Measurements from ENCODE around the gene GK2. TPM values are rescaled to one million over a fixed set of nuclear protein-coding genes. Genes with fewer than 3 reads are reported as not detected.

GK2 gene
- total RNA-seq (not detected), polyA plus RNA-seq (not detected)

DNA sequence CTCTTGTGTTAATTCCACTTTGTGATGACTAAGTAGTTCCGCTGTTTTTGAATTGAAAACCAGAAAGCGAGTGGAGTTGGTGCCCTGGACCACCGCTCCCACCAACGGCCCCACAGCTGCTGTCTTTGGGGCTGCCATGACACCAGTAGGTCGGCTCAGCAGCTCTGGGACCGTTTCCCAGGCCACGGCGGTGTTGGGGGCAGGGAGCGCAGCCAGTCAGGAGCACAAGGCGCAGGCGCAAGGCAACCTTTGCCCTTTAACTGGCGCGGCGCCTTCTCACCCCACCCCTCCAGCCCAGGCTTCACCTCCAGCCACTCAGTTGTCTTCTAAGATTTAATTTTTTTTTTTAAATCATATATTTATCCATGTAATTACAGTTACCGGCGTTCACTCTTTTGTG, at the start of gene GK2:
TSS of gene GK2 (minus strand) at position 166 of the 400 bp plus-strand sequence. CDS start at position 138, 28 bp downstream.
- no peak within 1 kb of the TSS for H3K27ac ChIP-seq (ENCODE audit: low read depth)
- H3K4me1 ChIP-seq (ENCODE audit: insufficient read depth), result no peaks in the 10 kb centered on the region
- no peak within 1 kb of the TSS for H3K4me3 ChIP-seq (ENCODE audit: low read depth, low read length)
- no peaks in the 10 kb centered on the region for H3K36me3 ChIP-seq (ENCODE audit: insufficient read depth)
- WGBS, result 96% methylated on average over 16 of the region's 16 CpGs
- DNase-seq (ENCODE audit: extremely low spot score), result no peak

DNA sequence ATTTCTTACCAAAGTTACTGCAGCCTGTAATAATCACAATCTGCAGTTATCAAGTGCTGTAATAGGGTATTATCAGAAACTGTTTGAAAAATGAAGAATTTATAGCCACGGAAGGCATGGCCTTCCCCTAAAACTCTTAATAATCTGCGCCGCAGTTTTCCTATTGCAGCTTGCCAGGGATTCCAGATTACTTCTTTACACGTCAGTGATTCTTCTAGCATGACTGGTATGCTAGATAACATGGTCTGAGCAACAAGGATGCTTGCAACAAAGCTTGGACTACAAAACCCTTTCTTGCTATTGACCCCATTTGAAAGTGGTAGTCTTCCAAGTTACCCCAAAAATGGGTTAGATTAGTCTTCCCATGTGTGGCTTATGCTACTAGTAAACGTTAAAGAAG, 47.2 kb upstream of the GK2 start:
- 42% methylated on average over 5 of the region's 5 CpGs for WGBS

DNA sequence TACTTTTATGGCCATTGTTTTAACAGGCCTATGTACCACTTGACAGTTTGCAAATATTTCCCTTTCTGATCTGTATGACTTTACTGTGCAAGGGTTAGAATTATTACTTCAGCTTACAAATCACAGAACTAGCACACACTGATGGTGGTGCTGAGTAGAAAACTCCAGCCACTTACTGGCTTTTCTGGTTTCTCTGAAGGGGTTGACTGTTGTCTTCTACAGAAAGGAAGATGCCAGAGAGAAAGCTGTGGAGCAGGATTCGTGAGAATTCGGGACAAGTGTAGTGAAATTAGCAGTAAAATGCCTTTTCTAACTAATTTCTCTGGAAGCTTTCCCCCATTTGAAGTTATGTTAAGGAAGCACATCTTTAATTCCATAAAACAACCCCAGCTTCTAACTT, 46.6 kb upstream of the GK2 start:
- no peak for DNase-seq (ENCODE audit: extremely low spot score)
- Histone ChIP-seq H3K36me3 (ENCODE audit: insufficient read depth) (no peaks in the 10 kb centered on the region), H3K27ac (ENCODE audit: low read depth) (no peak overlapping the region), H3K4me3 (ENCODE audit: low read depth, low read length) (no peak overlapping the region), H3K4me1 (ENCODE audit: insufficient read depth) (no peaks in the 10 kb centered on the region)
- WGBS, result 86% methylated on average over 2 of the region's 2 CpGs

More for the DNA sequence above, 47.2 kb upstream of the GK2 start:
- no peak for DNase-seq (ENCODE audit: extremely low spot score)
- Histone ChIP-seq H3K27ac (ENCODE audit: low read depth) (no peak overlapping the region), H3K36me3 (ENCODE audit: insufficient read depth) (no peaks in the 10 kb centered on the region), H3K4me3 (ENCODE audit: low read depth, low read length) (no peak overlapping the region), H3K4me1 (ENCODE audit: insufficient read depth) (no peaks in the 10 kb centered on the region)

DNA sequence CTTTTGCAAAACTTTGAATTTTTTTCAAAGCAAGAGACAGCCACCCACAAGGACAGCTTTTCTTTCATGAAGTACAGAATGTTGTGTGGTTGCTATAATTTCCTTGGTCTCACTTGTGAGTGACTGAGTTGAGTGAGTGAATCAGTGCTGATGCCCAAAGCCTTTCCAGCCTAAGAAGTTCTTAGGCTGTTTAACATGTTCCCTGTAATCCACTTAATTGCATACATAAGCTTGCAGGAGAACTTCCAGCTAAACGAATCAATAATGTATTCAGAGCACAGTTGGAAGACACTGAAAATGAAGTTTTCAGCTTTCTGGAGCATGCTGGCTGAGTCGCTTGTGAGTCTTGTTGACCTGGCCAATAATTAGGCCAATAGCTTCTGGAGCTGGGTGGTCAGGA, 42.0 kb upstream of the GK2 start:
- Histone ChIP-seq H3K4me3 (ENCODE audit: low read depth, low read length) (no peak overlapping the region), H3K4me1 (ENCODE audit: insufficient read depth) (no peaks in the 10 kb centered on the region), H3K36me3 (ENCODE audit: insufficient read depth) (no peaks in the 10 kb centered on the region), H3K27ac (ENCODE audit: low read depth) (no peak overlapping the region)
- 83% methylated on average over 2 of the region's 2 CpGs for WGBS
- no peak for DNase-seq (ENCODE audit: extremely low spot score)

DNA sequence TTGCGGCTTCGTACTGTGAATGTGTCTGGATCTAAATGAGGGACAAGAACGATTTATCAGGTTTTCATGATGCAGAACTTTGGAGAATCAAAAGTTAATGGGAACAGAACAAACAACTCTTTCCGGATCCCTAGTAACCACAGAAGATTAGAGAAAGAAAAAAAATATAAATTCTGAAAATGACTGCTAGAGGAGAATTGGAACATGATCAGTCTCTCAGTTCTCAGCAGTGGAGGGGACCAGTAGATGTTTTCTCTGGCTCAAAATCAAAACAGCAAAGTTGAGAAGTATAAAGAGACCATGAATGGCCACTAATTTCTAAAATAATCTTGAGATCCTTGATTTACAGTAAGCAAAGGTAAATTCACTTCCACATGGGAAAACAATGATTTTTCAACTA, 38.1 kb upstream of the GK2 start:
- no peak overlapping the region for H3K27ac ChIP-seq (ENCODE audit: low read depth)
- no peak for DNase-seq (ENCODE audit: extremely low spot score)
- no peaks in the 10 kb centered on the region for H3K4me1 ChIP-seq (ENCODE audit: insufficient read depth)
- H3K36me3 ChIP-seq (ENCODE audit: insufficient read depth), result no peaks in the 10 kb centered on the region
- 81% methylated on average over 4 of the region's 4 CpGs for WGBS
- H3K4me3 ChIP-seq (ENCODE audit: low read depth, low read length), result no peak overlapping the region

DNA sequence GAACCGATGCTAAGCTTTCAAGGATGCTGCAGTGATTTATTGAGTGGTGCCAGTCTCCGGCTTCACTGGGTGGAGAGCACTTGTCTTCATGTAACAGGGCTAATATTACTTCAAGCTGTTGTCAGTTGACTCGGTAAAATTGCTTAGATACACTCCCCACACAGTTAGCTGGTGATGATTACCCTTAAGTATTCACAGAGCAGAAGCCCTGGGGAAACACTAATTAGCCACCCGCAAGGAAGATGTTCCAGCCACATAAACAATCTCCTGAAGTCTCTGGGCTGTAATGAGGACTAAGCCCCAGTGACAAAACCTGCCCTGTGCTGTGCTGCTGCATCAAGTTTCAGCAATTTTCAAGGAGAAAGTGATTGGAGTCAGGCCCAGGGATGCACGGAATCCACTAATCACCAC, 37.3 kb upstream of the GK2 start:
- no peak overlapping the region for H3K4me3 ChIP-seq (ENCODE audit: low read depth, low read length)
- H3K36me3 ChIP-seq (ENCODE audit: insufficient read depth), result no peaks in the 10 kb centered on the region
- no peaks in the 10 kb centered on the region for H3K4me1 ChIP-seq (ENCODE audit: insufficient read depth)
- DNase-seq (ENCODE audit: extremely low spot score), result no peak
- WGBS, result 65% methylated on average over 5 of the region's 5 CpGs
- H3K27ac ChIP-seq (ENCODE audit: low read depth), result no peak overlapping the region

DNA sequence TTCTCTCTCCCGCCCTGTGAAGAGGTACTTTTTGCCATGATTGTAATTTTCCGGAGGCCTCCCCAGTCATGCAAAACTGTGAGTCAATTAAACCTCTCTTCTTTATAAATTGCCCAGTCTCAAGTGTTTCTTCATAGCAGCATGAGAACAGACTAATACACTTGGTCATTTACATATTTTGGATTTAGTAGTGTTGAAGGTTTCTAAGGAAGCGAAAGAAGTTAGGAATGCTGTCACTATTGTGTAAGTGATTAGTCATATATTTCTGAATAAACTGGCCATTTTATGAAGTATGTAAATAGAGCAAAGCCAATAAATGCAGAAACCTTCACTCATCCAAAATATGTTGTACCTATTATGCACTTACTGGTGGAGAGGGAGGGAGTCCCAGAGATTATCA, 34.4 kb upstream of the GK2 start:
- no peaks in the 10 kb centered on the region for H3K36me3 ChIP-seq (ENCODE audit: insufficient read depth)
- DNase-seq (ENCODE audit: extremely low spot score), result no peak
- H3K4me3 ChIP-seq (ENCODE audit: low read depth, low read length), result no peak overlapping the region
- 96% methylated on average over 3 of the region's 3 CpGs for WGBS
- no peak overlapping the region for H3K27ac ChIP-seq (ENCODE audit: low read depth)
- no peaks in the 10 kb centered on the region for H3K4me1 ChIP-seq (ENCODE audit: insufficient read depth)

DNA sequence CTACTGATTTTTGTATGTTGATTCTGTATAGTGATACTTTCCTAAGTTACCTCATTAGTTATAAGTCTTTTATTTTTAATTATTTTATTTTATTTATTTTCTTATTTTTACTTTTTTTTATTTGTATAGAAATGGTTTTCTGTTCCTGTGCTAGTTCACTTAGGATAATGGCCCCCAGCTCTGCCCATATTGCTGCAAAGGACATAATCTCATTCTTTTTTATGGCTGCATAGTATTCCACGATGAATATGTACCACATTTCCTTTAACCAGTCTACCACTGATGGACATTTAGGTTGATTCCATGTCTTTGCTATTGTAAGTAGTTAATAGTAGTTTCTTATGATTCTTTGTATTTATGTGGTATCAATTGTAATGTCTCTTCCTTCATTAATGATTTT, 31.5 kb upstream of the GK2 start:
- no peak overlapping the region for H3K4me3 ChIP-seq (ENCODE audit: low read depth, low read length)
- DNase-seq (ENCODE audit: extremely low spot score), result no peak
- WGBS, result 96% methylated on average over 1 of the region's 1 CpG
- no peaks in the 10 kb centered on the region for H3K36me3 ChIP-seq (ENCODE audit: insufficient read depth)
- no peak overlapping the region for H3K27ac ChIP-seq (ENCODE audit: low read depth)
- H3K4me1 ChIP-seq (ENCODE audit: insufficient read depth), result no peaks in the 10 kb centered on the region

DNA sequence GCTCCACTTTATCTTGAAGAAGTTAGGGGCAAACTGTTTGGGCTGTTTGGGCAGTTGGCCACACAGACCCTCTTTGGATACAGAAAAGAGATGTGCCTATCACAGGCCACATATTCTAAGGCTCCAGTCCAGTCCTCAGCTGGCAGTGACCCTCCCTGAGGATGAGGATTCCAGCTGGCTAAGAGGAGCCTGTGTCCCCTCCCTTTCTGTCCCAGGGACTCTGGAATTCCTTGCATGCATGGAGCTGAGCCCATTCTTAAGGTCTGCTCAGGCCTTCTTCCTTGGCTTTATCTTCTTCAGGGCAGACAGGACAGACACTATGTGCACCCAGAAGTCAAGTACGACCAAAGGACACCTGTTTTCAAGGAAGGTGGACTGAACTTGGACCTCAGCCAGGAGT, 23.8 kb upstream of the GK2 start:
- Histone ChIP-seq H3K4me3 (ENCODE audit: low read depth, low read length) (no peak overlapping the region), H3K36me3 (ENCODE audit: insufficient read depth) (no peaks in the 10 kb centered on the region), H3K27ac (ENCODE audit: low read depth) (no peak overlapping the region), H3K4me1 (ENCODE audit: insufficient read depth) (no peaks in the 10 kb centered on the region)
- DNase-seq (ENCODE audit: extremely low spot score), result no peak
- WGBS, result 79% methylated on average over 1 of the region's 1 CpG

DNA sequence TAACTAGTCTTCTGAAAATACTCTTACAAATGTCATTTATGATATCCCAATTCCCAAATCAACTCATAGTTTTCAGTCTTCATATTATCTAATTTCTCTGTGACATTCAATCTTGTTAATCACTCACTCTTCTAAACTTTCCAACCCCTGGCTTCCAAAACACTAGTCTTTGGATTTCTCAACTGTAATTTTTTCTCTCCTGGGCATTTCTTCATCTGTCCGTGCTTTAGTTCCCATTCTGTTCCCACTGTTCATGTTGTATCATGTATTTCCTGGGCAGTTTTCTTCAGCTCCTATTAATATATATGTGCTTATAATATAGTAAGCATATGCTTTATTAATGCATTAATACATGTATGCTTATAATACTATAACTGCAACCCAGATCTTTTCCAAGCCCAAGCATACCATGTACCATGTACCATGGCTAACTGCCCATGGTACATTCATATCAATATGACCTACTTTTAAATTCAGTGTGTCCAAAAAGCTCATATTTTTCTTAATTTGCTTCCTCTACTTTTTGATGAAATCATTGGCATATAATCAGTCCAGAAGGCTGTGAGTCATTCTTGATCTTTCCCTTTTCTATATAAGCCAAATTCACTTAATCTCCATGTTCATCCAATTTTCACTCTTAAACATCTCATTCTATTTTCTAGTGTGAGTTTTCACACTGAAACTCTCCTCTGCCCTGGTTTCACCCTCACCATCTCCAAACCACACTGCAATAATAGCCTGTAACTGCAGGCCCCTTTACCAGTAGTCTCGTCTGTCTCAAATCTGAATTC, 21.3 kb upstream of the GK2 start:
- no peaks in the 10 kb centered on the region for H3K4me1 ChIP-seq (ENCODE audit: insufficient read depth)
- no peaks in the 10 kb centered on the region for H3K36me3 ChIP-seq (ENCODE audit: insufficient read depth)
- no peak overlapping the region for H3K27ac ChIP-seq (ENCODE audit: low read depth)
- H3K4me3 ChIP-seq (ENCODE audit: low read depth, low read length), result no peak overlapping the region
- 66% methylated on average over 2 of the region's 2 CpGs for WGBS
- no peak for DNase-seq (ENCODE audit: extremely low spot score)

DNA sequence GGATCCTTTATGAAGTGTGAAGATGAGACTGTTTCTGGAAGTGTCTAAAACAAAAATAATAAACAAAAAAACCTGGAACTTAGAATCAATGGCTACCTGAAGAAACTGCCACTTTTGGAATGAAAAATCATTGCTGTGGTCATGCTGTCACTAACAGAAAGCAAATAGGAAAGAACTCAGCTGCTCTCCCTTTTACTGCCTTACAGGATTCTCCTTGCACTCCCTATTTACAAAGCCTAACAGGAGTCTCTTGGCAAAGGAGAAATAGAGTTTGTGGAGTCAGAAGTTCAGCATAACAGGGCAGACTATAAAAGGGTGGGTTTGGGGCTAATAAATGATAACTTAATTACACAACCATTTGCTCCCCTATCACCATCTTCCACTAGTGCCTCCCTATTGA, 19.0 kb upstream of the GK2 start:
- no peak overlapping the region for H3K27ac ChIP-seq (ENCODE audit: low read depth)
- DNase-seq (ENCODE audit: extremely low spot score), result no peak
- H3K36me3 ChIP-seq (ENCODE audit: insufficient read depth), result no peaks in the 10 kb centered on the region
- no peaks in the 10 kb centered on the region for H3K4me1 ChIP-seq (ENCODE audit: insufficient read depth)
- no peak overlapping the region for H3K4me3 ChIP-seq (ENCODE audit: low read depth, low read length)

DNA sequence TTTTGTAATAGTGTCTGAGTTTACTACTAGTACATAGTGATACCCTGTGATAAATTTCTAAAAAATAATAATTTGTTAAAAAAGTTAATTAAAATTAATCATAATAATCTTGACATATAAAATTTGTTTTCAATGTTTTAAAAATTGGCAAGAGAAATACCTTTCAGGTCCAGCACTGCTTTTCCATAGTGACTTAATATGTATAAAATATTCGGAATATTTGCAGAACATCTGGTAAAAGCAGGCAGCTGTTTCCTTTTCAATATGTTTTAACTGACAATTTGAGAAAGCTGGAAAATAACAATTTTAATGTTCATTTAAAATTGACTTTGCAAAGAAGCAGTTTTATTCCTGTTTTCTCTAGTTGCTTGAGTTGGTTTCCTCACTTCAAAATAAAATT, 17.6 kb upstream of the GK2 start:
- no peaks in the 10 kb centered on the region for H3K36me3 ChIP-seq (ENCODE audit: insufficient read depth)
- DNase-seq (ENCODE audit: extremely low spot score), result no peak
- 76% methylated on average over 1 of the region's 1 CpG for WGBS
- H3K4me3 ChIP-seq (ENCODE audit: low read depth, low read length), result no peak overlapping the region
- H3K4me1 ChIP-seq (ENCODE audit: insufficient read depth), result no peaks in the 10 kb centered on the region
- no peak overlapping the region for H3K27ac ChIP-seq (ENCODE audit: low read depth)

DNA sequence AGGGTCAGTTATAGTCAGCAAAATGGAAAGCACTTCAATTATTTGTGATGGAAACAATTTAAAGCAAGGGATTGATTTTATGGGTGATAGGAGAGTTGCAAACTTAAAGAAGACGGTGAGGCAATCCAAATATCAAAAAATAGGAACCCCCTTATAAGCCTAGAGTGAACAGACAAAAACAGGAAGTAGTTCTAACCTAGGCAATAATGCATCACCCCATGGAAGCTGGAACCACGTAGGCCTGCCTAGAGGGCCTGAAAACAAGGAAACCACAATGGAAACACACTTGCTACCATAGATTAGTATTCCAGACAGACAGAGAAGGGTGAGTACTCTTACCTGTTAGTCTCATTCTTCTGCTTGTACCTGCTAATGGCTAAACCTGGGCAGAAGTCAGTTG, 13.5 kb upstream of the GK2 start:
- DNase-seq (ENCODE audit: extremely low spot score), result no peak
- 87% methylated on average over 2 of the region's 2 CpGs for WGBS
- Histone ChIP-seq H3K36me3 (ENCODE audit: insufficient read depth) (peaks cover 2% of the 10 kb centered on the region), H3K27ac (ENCODE audit: low read depth) (no peak overlapping the region), H3K4me1 (ENCODE audit: insufficient read depth) (no peaks in the 10 kb centered on the region), H3K4me3 (ENCODE audit: low read depth, low read length) (no peak overlapping the region)

DNA sequence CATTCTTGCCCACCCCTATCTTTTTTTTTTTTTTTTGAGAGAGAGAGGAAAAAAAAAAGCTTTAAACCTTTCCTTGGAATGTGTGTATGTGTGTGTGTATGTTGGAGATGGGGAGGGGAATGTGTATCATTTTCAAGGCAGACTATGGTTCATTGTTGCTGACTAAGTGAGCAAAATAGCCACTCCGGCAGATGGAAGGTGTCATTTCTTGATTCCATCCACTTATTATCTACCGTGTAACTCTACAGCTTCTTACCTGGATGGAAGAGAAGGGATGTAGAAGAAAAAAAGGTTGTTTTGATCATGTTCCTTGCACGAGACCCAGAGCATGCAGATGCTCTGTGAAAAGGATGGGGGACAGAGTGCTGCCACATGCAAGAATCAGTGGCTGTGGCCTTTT, 5.9 kb upstream of the GK2 start:
- Histone ChIP-seq H3K36me3 (ENCODE audit: insufficient read depth) (no peaks in the 10 kb centered on the region), H3K27ac (ENCODE audit: low read depth) (no peak overlapping the region), H3K4me3 (ENCODE audit: low read depth, low read length) (no peak overlapping the region), H3K4me1 (ENCODE audit: insufficient read depth) (no peaks in the 10 kb centered on the region)
- WGBS, result 88% methylated on average over 3 of the region's 3 CpGs
- no peak for DNase-seq (ENCODE audit: extremely low spot score)
